SH-SY5Y (cell line): ENCODE measurements around the gene NUP214.

Experiments
- GATA2 ChIP-seq: IDR thresholded peaks from 2 replicates; pipeline ENCODE4 v1.6.1; 2011; ENCODE audit warnings: mild to moderate bottlenecking, low read depth, low read length
- GATA3 ChIP-seq: IDR thresholded peaks from 2 replicates; pipeline ENCODE4 v1.6.1; 2011; ENCODE audit warnings: low read depth, mild to moderate bottlenecking, low read length, moderate library complexity

NUP214 gene

DNA sequence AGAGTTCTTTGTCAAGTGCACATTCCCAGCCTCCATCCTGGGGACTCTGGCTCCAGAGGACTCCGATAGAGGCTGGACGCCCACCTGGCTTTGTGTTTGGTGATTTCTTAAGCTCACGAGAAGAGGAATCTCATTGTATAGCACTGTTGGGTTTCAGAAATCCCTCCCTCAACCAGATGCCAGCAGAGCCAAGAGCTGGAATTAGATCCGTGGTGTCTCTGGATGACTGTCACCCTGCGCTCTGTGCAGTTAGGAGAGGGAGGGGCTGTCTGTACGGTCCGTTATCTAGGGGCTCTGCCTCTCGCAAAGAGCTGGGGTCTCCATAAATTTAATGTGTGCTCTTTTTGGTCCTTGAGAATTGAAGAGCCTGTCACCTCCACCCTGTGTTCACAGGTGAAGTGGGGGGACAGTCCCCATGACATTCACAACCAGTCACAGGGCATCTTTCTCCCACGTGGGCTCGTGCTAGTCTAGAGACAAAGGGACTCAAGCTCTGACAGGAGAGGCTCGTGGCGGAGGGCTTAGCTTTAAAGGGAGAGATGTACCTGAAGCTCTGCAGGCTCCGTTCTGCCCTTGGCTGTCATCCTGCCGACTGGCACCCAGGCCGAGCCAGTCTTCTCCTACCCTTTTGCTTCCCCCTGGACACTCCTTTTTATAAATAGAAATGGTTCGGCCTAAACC, 109.6 kb downstream of the NUP214 start:
- no peak for TF ChIP-seq GATA3
- TF ChIP-seq GATA2 = no peak

DNA sequence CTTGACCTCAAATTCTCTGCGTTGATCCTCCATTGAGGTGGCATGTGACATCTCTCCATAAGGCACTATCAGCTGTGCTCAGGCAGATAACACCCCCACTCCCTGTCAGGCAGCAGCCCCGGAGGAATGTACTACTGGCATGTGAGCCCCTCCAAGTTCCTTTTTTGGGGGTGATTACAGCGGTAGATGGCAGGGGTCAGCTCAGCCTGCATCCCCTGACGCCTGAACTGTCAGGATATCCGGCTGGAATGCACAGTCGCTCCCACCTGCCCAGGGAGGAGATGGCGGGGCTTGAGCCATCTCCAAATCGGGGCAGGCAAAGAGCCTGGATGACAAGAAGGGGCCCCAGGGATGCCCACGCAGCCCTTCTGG, 110.1 kb downstream of the NUP214 start:
- TF ChIP-seq GATA2 = no peak
- TF ChIP-seq GATA3 = no peak

- TF ChIP-seq GATA3 (no peak), GATA2 (no peak)
Measured at GRCh38 chr9:131236161-131236560, 110.8 kb downstream of the NUP214 start.

GRCh38 chr9:131236761-131237160, 111.4 kb downstream of the NUP214 start:
- TF ChIP-seq GATA2 (0 out of 2 replicates have a peak, but pooled peaks have one; percentile 41), GATA3 (no peak)

DNA sequence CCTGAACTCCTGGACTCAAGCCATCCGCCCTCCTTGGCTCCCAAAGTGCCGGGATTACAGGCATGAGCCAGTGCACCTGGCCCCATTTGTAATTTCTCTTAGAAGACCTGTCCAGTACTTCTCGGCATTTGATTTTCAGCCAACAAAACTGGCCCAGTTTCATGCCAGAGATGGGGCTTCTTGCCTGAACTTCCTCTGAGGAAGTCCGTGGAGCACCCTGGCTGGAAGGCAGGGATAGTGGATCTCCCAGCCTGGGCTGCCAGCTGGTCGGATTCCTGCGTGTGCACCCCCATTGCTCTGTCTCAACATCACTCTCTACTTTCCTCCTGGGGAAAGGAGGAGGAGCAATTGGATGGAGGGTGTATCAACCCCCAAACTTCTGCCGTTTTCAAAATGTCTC, 111.9 kb downstream of the NUP214 start:
- TF ChIP-seq GATA3 (no peak), GATA2 (no peak)

DNA sequence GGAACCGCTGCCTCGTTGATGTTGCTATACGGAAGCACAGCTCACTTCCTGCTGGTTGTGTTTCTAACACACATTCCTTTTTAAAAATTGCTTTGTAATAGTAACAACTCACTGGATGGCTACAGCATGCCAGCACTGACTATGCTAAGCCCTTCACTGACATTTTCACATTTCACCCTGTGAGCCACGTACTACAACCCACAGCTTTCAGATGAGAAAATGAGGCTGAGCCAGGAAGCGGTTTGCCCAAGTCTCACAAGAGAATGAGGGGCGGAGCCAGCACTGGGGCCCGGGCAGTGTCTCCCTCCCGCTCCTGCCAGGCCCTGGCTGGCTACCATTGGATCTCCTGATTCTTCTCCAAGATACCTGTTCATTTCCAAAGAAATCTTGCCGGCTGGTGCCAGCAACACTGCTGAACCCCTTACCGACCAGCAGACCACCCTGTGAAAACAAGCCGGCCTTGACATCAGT, 112.6 kb downstream of the NUP214 start:
- TF ChIP-seq GATA2 (no peak), GATA3 (no peak)

- TF ChIP-seq GATA2 (no peak), GATA3 (no peak)
Measured at GRCh38 chr9:131238402-131239021, 113.1 kb downstream of the NUP214 start.

DNA sequence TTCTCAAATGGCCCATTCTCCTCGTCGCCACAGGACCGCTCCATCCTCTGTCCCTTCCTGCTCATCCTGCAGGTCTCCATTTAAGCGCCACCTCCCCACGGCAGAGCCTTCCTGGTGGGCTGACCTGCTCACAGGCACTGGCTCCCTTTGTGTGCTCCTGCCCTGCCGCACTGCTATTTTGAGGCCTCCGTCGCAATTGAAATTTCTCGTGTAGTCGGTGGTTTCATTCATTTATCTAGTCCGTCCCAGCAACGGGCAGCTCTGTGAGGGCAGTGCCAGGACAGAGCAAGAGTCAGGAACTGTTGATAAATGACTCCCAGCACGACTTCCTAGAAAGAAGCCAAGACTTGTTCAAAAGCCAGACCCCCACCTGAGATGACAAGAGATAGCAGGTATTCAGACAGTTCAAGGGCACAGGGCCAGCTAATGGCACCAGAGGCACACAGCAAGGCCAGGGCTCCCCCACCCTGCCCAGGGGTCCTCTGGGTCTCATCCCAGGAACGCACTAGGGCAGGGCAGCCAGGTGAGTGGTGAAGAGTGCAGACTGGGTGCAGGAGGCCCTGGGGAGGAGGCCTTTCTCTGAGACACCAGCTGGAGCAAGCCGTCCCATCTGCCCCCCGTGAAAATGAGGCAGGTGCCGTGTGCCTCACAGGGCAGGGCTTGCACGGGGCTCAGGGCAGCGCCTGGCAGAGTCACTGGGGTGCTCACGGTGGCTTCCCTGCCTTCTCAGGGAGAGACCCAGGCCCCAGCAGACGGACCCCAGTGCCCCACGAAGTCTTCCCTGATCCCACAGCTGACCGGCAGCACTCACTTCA, 114.0 kb downstream of the NUP214 start:
- TF ChIP-seq GATA2 = no peak
- no peak for TF ChIP-seq GATA3

DNA sequence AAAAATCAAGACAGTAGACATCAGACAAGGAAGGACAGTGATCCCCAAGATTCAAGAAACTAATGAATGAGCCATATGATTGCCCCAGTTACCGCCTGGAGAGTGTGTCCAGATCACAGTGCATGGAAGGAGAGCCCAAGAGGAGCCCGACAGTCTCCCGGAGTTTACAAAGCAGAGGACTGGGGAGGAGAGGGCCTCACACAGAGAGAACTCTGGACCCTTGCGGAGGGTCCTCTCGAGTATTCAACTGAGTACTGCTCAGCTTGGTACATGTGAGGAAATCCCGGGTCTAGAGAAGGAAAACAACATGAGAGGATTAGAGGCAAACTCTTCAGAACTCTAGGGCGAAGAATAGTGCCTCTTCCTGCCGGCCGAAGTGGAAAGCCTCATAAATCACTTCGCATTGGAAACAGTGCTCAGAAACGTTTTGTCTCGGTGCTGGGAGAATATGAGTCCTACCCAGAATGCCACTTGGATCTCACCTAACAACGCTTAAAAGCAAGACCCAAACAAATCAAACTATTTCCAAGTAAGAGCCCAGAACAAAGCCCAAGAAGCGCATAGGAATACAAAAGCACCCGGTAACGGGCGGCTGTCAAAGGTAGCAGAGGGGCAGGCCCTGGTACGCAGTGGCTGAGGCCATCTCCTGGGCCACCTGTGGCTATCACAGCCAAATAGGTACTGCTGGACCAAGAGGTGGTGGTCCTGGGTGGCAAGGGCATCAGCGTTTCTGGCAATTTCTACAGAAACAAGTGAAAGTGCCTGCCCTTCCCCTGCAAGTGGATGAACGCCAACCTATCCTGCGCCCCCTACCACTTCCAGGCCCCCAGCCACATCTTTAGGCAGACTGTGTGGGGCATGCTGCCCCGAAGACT, 114.9 kb downstream of the NUP214 start:
- TF ChIP-seq GATA2 = no peak
- no peak for TF ChIP-seq GATA3

- TF ChIP-seq GATA3 = no peak
Measured at GRCh38 chr9:131246618-131247017, 121.2 kb downstream of the NUP214 start.

- TF ChIP-seq GATA2 (no peak), GATA3 (no peak)
Measured at GRCh38 chr9:131252120-131252519, 126.7 kb downstream of the NUP214 start.

DNA sequence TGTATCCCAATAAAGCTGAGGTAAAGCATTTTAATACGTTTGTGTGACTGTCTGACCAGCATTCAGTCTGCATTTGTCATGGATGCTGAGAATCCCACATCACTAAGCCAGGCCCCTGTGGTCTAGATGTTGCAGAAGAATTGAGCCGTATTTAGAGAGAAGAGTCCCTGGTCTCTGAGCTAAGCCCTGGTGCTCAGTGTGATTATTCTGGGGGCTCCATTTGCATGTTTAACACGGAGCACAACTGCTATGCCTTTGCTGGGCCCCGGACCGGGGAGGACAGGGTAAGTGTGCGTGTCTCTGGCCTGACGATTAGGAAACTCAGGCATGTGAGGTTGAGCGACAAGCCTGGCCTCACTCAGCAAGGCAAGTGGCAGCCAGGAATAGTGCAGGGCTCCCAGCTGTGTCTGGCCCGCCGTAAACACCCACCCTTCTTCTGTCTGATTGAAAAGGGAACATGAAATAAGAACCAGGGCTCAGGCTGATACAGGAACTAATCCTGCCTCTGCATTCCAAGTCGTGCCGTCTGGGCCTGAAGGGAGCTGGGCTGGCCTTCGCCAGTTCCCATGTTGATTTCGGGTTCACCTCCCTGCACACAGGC, 128.6 kb downstream of the NUP214 start:
- no peak for TF ChIP-seq GATA3
- TF ChIP-seq GATA2 = no peak

GRCh38 chr9:131254626-131255025, 129.2 kb downstream of the NUP214 start:
- no peak for TF ChIP-seq GATA2
